Skeletal muscle tissue (tissue), 4 donors: Measurements from ENCODE around the gene GRIK3. TPM values are rescaled to one million over a fixed set of nuclear protein-coding genes. Genes with fewer than 3 reads are reported as not detected.

Experiments
- H3K27ac ChIP-seq: one replicate; pipeline ENCODE4 v1.7.0; 2013; ENCODE audit warnings: mild to moderate bottlenecking, low read depth, low read length, inconsistent platforms
- H3K27me3 ChIP-seq, 3 donors: one replicate each; pipeline ENCODE4 v1.7.0; 2013; ENCODE audit warnings: low read length in 3 of 3; ENCODE audit not compliant: control insufficient read depth in 3 of 3, insufficient read depth in 3 of 3
- H3K36me3 ChIP-seq, 3 donors: one replicate each; pipeline ENCODE4 v1.7.0; 2013; ENCODE audit warnings: low read length in 3 of 3; ENCODE audit not compliant: control insufficient read depth in 3 of 3, insufficient read depth in 3 of 3
- H3K4me1 ChIP-seq, 3 donors: one replicate each; pipeline ENCODE4 v1.7.0; 2013; ENCODE audit warnings: low read length in 3 of 3, mild to moderate bottlenecking in 3 of 3; ENCODE audit not compliant: control insufficient read depth in 3 of 3, insufficient read depth in 3 of 3
- H3K4me3 ChIP-seq, 3 donors: one replicate each; pipeline ENCODE4 v1.7.0; 2013; ENCODE audit warnings: low read length in 3 of 3
- H3K9ac ChIP-seq, 3 donors: one replicate each; pipeline ENCODE4 v1.7.0; 2013; ENCODE audit warnings: low read length in 3 of 3, mild to moderate bottlenecking in 3 of 3, moderate library complexity in 2 of 3, low read depth in 1 of 3
- H3K9me3 ChIP-seq, 3 donors: one replicate each; pipeline ENCODE4 v1.7.0; 2013; ENCODE audit warnings: low read length in 3 of 3; ENCODE audit not compliant: control insufficient read depth in 3 of 3
- total RNA-seq: library from RNA; depleted of rRNA; stranded (reverse); fragments of >200 nt; gene quantifications from one replicate; pipeline ENCODE4 v1.2.3, GENCODE V29; 2014
- donor health status: Osteomylitis.

Gene GRIK3
- total RNA-seq, 1 donor from 2014 or later = 0.52 TPM

DNA sequence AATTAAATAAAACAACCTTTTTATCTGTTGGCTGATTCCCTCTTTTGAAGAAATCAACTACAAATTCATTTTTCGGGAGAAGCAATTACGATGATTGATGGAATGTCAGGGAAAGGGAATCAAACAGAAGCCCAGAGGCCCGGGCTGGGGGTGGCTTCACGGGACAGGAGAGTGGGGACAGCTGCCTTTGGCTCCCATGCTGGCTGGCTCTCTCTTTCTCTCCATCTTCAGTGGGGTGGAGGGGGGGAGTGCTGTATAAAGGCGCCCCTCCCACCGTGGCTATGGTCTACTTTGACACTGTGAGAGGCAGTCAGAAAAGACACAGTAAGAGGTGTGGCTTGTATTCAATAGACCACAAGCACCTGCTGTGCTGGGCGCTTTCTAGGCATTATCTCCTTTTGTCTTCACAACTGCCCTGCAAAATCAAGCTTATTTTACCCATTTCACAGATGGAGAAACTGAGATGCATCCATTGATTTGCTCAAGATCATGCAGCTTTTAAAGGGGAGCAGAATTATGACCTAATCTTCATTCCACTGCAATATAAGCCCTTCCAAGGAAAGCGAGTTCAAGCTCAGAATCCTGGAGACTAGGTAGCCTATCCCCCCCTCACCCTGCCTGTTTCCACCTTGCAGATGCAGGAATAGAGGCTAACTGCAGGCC is 92.9 kb downstream of the GRIK3 start:
- no peaks in the 10 kb centered on the region for H3K9me3 ChIP-seq
- no peak overlapping the region for H3K27ac ChIP-seq
- peaks cover 27 to 45% (median 32%) of the 10 kb centered on the region in 3 donors for H3K27me3 ChIP-seq
- H3K4me1 ChIP-seq = peaks cover 0 to 9% (median 0%) of the 10 kb centered on the region in 3 donors
- no peak overlapping the region for H3K9ac ChIP-seq
- H3K4me3 ChIP-seq = no peak overlapping the region
- H3K36me3 ChIP-seq = no peaks in the 10 kb centered on the region

GRCh38 chr1:36938819-36939218 is 95.5 kb downstream of the GRIK3 start:
- Histone ChIP-seq H3K4me3 (no peak overlapping the region), H3K36me3 (no peaks in the 10 kb centered on the region), H3K4me1 (peaks cover 0 to 9% (median 0%) of the 10 kb centered on the region in 3 donors), H3K27ac (no peak overlapping the region), H3K27me3 (peaks cover 38 to 52% (median 39%) of the 10 kb centered on the region in 3 donors), H3K9me3 (no peaks in the 10 kb centered on the region), H3K9ac (no peak overlapping the region)

GRCh38 chr1:36937371-36937770 is 96.9 kb downstream of the GRIK3 start:
- Histone ChIP-seq H3K9ac (no peak overlapping the region), H3K27me3 (peaks cover 36 to 56% (median 42%) of the 10 kb centered on the region in 3 donors), H3K27ac (no peak overlapping the region), H3K4me1 (peaks cover 0 to 9% (median 0%) of the 10 kb centered on the region in 3 donors), H3K4me3 (no peak overlapping the region), H3K36me3 (no peaks in the 10 kb centered on the region), H3K9me3 (no peaks in the 10 kb centered on the region)

- no peak overlapping the region for H3K9ac ChIP-seq
- H3K4me1 ChIP-seq = peaks cover 0 to 6% (median 0%) of the 10 kb centered on the region in 3 donors
- H3K4me3 ChIP-seq = no peak overlapping the region
- no peaks in the 10 kb centered on the region for H3K9me3 ChIP-seq
- H3K36me3 ChIP-seq = no peaks in the 10 kb centered on the region
- no peak overlapping the region for H3K27ac ChIP-seq
- peaks cover 30 to 40% (median 31%) of the 10 kb centered on the region in 3 donors for H3K27me3 ChIP-seq
Observed at GRCh38 chr1:36934061-36934460, 100.3 kb downstream of the GRIK3 start.

- no peaks in the 10 kb centered on the region for H3K4me1 ChIP-seq
- H3K9ac ChIP-seq = no peak overlapping the region
- H3K4me3 ChIP-seq = no peak overlapping the region
- no peaks in the 10 kb centered on the region for H3K9me3 ChIP-seq
- H3K27me3 ChIP-seq = peaks cover 0 to 23% (median 12%) of the 10 kb centered on the region in 3 donors
- no peak overlapping the region for H3K27ac ChIP-seq
- H3K36me3 ChIP-seq = no peaks in the 10 kb centered on the region
Observed at GRCh38 chr1:36927826-36928225, 106.5 kb downstream of the GRIK3 start.

DNA sequence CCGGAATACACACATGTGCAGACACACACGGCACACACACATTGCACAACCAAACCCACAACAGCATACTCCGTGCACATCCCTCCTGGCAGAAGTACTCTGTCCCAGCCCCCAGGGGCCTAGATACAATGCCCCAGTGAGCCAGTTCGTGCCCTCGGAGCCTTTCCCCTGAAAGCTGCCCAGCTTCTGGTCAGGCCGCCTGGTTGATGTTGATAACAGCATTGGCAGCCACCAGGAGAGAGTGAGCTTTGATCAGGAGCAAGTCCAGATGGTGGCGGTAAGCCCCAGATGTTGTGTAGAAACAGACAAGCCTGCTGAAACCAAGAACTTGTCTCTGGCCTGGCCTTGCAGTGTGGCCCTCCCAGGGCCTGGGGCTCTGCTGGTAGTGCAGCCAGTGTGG is 109.1 kb downstream of the GRIK3 start:
- H3K27me3 ChIP-seq = peaks cover 12 to 38% (median 21%) of the 10 kb centered on the region in 3 donors

GRCh38 chr1:36924282-36924811 is 110.0 kb downstream of the GRIK3 start:
- Histone ChIP-seq H3K4me1 (no peaks in the 10 kb centered on the region), H3K9me3 (no peaks in the 10 kb centered on the region), H3K36me3 (no peaks in the 10 kb centered on the region), H3K27ac (no peak overlapping the region), H3K27me3 (peaks cover 12 to 42% (median 23%) of the 10 kb centered on the region in 3 donors), H3K4me3 (no peak overlapping the region), H3K9ac (no peak overlapping the region)

More for the DNA sequence above, 109.1 kb downstream of the GRIK3 start:
- Histone ChIP-seq H3K36me3 (no peaks in the 10 kb centered on the region), H3K4me3 (no peak overlapping the region), H3K9me3 (no peaks in the 10 kb centered on the region), H3K9ac (no peak overlapping the region), H3K27ac (no peak overlapping the region), H3K4me1 (no peaks in the 10 kb centered on the region)

DNA sequence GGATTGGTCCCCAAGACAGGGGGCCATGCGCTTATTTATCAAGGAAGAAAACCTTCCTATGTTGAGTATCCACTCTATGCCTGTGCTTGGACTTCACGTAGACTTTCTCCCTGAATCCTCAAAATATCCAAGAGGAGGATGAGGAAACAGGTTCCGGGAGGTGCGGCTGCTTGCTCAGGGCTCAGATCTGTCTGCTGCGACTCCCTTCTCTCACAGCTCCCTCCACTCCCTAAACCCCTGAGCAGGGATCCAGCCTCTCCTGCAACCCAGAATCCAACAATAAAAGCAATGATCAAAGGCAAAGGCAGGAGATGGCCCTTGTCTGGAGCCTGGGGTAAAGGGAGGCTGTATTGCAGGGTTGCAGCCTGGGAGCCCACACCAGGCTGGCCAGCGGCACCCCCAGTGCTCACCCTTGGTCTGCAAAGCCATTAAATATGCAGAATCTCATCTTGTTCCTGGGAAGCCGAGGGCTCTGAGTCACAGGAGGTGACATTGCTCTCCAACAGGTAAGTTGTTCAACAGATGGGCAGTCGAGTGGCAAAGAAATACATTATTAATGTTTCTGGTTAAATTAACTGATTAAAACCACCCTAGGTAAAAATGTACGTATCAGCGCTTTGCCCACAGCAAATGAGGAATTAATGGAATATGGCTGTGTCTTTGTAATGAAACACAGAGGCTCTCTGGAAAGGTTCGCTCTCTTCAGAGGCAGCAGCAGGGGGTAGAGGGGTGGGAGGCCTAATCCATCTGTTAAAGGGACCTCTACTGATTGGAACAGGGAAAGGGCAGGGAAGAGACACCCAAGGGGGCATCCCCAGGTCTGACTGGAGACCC is 111.5 kb downstream of the GRIK3 start:
- Histone ChIP-seq H3K36me3 (no peaks in the 10 kb centered on the region), H3K4me3 (no peak overlapping the region), H3K27me3 (peaks cover 14 to 35% (median 23%) of the 10 kb centered on the region in 3 donors), H3K9me3 (no peaks in the 10 kb centered on the region), H3K9ac (no peak overlapping the region), H3K27ac (no peak overlapping the region), H3K4me1 (no peaks in the 10 kb centered on the region)

DNA sequence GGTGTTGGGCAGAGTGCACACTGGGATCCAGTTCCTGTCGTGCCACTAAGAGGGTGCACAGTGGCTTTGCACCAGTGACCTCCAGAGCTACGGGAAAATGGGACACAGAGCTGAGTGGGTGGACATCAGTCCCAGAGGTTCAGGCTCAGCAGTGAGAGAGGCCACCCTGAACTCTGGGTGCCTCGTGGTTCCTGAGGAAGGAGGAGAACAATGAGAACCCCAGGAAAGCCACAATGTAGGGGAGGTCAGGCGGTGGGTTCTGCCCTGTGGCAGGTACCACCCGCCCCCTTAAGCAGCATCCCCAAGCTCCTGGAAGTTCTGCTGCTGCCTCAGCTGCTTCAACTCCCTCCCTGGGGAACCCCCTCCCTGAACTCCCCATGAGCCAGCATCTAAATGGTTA is 112.2 kb downstream of the GRIK3 start:
- peaks cover 14 to 35% (median 23%) of the 10 kb centered on the region in 3 donors for H3K27me3 ChIP-seq
- no peak overlapping the region for H3K9ac ChIP-seq
- no peak overlapping the region for H3K4me3 ChIP-seq
- H3K36me3 ChIP-seq = no peaks in the 10 kb centered on the region
- H3K9me3 ChIP-seq = no peaks in the 10 kb centered on the region
- no peaks in the 10 kb centered on the region for H3K4me1 ChIP-seq
- no peak overlapping the region for H3K27ac ChIP-seq
